ENCODE data around the gene ZBTB7A.

Gene ZBTB7A

DNA sequence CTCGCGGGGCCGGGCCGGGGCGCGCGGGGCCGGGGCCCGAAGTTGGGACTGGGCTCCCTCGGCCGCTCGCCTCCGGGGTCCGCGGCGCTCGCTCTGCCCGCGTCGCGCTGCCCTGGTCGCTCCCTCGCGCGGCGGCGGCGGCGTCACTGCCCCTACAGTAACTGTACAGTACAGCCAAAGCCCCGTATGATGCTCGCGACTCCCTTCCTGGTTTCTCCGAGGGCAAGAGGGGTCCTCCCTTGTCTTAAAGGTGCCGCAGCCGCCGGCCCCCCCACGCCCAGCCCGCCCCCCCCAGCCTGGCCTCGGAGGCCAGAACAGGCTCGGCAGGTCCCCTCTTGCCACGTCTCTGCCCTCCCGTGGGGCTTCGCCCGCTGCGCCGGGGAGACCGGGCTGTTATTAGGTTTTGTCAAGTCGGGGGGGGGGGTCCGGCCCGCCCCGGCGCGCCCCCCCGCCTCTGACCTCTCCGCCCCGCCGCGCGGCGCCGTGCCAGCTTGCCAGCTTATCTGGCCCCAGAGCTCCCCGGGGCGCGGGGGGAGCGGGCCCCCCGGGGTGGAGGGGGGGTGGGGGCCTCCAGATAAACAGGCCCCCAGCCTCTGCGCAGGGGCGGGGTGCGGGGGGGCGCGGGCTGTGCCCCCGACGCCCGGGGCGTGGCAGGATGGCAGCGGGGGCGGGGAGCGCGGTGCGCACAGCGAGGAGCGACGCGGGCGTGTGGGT lies at the start of gene ZBTB7A:
Gene ZBTB7A (minus strand): TSS at position 218 of the 714 bp plus-strand sequence. CDS start 11,667 bp downstream, outside the sequence.
- peak; percentile 84 for DNase-seq (ENCODE audit: low spot score)

DNA sequence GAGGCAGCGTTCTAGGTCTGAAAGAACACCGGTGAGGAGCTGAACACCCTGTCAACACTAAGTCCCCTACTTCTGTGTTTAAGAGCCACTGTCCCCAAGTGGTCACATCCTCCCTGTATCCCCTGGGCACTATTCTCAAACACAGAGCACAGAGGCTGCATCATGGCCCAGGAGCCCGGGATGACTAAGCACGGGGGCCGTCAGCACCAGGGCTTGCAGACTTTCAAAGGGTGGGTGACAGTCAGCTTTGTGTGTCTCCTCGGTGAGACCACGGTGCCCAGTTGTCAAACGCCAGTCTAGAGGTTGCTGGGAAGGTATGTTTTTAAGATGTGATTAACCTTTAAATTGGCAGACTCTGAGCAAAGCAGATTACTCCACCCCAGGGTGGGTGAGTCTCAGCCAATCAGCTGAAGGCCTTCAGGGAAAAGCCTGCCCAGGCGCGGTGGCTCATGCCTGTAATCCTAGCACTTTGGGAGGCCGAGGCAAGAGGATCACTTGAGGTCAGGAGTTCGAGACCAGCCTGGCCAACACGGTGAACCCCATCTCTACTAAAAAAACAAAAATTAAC lies 49.2 kb upstream of the ZBTB7A start:
- DNase-seq (ENCODE audit: low spot score), result no peak

DNA sequence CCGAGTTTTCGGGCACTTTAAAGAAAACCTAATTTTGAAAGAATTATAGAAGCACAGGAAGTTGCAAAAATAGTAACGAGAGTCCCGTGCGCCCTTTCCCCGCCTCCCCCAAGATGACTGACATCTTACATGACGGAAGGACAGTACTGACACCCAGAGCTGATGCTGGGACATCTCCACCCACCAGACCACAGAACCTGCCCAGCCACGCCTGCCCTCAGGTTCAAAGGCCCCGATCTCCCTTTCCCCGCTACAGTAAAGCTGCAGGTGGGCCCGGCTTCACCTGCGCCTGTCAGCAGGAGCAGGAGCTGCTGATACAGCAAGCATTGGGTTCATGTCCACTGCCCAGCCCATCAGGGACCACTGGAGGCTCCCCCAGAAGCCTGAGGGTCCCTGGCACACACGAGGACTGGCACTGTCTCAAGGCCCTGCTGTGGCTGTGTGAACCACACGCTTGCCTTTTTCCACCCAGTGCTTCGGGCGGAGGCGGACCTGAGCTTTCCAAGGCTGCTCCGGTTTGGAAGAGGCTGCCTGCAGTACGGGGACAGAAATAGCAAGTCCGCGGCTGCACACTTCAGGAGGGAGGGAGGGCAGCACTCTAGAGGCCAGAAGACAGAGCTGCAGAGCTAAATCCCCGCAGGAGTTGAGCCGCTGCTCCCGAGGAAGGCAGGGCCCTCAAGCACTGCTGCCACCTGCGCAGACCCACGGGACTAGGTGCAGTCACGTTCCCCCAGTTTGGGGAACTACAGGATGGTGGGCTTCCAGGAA lies 48.5 kb upstream of the ZBTB7A start:
- DNase-seq (ENCODE audit: low spot score), result peak; percentile 70

DNA sequence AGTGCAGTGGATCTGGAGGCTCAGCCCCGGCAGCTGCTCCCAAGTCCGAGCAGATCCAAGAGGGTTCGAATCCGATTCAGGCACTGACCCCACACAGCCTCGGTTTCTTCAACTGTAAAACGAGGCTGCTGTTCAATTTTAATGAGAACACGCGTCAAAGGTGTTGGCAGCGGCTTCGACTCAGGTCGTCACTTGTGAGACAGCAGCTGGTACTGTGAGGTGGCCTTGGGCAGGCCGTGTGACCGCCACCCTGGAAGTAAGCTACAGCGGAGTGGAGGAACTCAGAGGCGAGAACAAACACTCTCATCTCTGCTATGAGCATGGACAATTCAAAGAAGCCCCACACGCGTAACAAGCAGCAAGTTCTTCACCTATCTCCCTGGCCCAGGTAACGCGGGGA lies 47.5 kb upstream of the ZBTB7A start:
- no peak for DNase-seq (ENCODE audit: low spot score)

DNA sequence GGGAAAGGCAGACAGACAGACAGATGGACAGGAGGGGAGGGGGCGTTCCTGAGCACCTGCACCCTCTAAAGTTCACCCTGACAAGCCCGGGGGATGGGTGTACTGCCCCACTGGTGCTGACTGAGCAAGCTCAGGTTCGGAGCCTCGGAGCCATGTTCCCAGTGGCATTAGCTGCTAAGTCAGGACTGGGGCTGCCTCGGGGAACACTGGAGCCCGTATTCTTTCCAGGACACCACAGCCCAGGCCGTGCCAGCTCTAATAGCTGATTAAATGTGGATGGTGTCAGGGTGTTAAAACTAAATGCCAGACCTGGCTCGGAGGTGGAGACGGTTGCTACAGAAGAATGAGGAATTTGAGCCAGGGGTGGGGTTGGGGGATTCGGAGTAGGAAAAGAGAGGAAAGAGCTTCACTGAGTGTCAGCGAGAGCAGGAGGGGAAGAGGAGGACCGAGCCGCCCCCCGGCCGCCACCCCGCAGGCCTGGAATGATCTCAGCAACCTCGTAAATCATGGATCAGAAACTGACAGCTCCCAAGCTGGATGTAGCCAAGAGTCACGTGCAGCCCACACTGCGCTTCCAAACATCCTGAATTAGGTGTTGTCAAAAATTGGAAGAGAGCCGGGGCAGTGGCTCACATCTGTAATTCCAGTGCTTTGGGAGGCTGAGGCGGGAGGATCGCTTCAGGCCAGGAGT lies 46.8 kb upstream of the ZBTB7A start:
- DNase-seq (ENCODE audit: low spot score), result no peak

DNA sequence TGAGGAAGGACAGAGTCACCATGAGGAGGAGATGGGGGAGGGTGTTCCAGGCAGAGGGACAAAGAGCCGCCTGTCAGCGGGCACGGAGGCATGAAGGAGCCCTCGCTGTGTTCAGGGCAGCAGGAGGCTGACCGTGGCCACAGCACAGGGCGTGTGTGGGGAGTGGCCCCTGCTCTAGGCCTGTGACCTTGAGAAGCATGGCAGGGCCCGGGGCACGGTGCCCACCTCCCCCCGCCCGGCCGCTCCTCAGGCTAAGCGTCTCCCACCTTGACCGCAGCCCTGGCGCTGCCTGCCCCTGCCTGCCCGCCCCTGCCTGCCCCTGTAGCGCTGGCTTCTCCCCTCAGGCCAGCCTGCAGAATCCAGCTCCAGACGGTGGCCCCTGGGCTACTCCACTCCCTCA lies 45.7 kb upstream of the ZBTB7A start:
- DNase-seq (ENCODE audit: low spot score), result no peak

DNA sequence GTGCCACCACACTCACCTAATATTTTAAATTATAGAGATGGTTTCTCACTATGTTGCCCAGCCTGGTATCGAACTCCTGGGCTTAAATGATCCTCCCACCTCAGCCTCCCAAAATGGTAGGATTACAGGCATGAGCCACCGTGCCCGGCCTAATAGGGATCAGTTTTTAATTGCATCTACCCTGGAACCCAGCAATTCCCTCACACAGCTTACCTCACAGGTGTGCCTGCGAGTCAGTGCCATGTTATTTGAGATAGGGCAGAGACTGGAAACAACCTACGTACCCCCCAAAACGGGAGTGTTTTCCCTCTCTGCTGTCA lies 42.9 kb upstream of the ZBTB7A start:
- DNase-seq (ENCODE audit: low spot score), result no peak

DNA sequence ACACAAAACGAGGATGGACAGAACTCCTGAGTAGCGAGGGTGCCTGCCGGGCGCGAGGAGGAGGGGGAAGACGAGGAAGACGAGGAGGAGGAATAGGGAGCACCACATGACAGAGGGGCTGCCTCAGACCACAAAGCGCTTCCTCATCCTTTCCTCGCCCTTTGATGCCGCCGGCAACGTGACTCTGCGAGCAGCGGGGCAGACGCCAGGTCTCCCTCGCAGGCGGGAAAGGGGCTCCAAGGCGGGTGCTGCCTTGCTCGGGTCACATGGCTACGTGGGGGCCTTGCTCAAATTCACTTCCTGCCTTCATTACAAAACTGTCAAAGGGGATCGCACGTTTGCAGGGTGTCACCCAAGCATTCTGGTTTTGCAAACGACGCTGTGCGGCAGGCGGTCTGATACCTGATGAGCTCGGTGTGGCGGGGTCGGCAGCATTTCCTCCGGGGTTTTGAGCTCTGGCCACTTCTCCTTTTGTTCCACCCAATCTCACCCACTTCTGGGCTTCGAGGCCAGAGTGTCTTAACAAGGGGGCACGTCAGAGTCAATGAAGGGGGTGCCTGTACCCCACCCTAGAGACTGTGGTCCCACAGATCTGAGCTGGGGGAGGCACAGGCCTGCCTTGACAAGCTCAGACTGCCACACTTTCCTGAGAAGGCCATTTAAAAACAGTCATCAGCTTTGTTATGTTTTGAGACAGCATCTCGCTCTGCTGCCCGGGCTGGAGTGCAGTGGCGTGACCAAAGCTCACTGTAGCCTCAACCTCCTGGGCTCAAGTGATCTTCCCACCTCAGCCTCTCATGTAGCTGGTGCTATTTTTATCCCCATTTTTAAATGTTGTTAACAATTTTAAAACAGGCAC lies 42.3 kb upstream of the ZBTB7A start:
- peak; percentile 72 for DNase-seq (ENCODE audit: low spot score)

DNA sequence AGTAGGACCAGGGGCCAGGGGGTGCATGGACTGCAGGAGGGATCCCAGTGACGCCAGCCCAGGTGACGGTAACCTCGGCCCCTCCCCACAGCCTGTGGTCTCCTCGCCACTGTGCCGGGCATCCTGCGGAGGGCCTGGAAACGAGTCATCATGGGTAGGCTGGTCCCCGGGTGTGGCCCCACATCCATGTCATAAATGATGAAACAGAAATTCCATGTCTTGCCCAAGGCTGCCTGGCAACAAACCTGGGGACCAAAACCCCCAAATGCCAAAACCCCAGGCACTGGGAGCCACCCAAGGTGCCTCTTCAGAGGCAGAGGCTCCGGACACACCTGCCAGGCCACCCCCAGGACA lies 36.4 kb upstream of the ZBTB7A start:
- DNase-seq (ENCODE audit: low spot score), result no peak

DNA sequence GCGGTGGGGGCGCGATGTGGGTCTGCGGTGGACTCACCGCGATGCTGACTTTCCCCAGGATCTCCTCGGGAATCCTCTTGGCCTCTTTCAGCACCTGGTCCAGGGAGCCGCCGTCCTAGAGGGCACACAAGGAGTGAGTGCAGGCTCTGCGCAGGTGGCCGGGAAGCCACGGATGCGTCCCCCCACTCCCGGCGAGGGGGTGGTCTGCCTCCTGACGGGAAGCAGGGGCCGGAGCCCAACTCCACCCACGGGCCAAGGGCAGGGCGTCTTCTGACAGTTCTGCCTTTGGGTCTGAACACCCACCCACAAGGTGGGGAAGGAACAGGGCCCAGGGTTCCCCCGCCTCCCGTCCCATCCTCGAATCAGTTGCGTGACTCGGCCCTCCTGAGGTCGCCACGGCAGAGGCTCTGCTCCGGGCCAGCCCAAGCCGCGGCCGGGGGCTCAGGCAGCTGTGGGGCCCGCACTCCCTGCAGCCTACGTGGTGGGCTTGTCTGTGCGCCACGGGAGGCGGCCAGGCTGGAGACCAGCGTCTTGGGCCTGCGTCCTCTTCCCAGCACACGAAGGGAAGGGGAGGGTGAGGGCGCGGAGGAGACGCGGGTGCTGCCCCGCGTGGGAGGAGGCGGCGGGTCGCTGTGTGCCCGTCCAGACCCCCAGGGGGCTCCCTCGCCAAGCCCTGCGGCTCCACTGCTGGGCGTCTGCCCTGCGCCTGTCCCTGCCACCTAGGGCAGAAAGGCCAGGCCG lies 35.8 kb upstream of the ZBTB7A start:
- DNase-seq (ENCODE audit: low spot score), result no peak

DNA sequence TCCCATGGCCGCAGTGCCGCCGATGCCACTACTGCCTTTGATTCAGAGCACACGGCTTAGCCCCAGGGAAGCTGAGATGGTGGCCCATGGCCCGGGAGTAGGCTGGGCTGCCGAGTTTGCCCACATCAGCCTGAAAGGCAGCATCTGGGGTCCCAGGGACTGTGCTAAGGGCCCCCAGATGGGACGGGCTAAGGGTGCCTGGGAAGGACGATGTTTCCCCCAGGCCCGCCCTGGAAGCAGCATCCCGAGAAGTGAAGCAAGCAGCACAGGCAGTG lies 34.7 kb upstream of the ZBTB7A start:
- no peak for DNase-seq (ENCODE audit: low spot score)

DNA sequence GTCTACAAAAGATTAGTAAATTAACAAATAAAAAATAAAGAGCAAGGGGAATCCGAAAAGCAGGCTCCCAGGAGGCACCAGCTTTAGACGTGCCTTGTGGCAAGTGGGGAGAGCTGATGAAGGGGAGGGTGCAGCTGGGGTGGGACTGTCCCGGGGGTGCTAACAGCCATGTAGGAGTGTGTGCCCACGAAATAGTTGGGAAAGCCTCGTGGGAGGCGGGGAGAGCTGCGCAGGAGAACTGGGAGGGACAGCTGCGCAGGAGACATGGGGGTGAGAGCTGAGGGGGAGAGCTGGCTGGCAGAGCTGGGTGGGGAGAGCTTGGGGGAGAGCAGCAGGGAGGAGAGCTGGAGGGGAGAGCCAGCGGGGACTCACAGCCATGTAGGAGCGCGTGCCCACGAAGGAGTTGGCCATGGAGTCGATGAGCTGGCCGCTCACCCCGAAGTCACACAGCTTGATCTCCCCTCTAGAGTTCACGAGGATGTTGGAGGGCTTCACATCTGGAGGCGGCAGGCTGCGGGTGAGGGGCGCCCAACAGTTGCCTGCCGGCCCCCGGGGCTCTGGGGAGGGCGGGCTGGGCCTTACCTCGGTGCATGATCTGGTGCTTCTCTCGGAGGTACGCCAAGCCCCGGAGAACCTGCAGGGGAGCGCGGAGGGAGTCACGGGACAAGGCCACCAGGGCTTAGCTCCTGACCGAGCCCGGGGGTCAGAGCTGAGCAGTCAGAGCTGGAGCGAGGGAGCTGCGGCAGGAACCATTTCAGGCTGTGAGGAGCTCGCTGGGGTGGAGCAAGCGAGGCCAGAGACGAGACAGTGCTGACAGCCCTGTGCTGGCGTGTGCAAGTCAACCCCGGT lies 34.2 kb upstream of the ZBTB7A start:
- no peak for DNase-seq (ENCODE audit: low spot score)

DNA sequence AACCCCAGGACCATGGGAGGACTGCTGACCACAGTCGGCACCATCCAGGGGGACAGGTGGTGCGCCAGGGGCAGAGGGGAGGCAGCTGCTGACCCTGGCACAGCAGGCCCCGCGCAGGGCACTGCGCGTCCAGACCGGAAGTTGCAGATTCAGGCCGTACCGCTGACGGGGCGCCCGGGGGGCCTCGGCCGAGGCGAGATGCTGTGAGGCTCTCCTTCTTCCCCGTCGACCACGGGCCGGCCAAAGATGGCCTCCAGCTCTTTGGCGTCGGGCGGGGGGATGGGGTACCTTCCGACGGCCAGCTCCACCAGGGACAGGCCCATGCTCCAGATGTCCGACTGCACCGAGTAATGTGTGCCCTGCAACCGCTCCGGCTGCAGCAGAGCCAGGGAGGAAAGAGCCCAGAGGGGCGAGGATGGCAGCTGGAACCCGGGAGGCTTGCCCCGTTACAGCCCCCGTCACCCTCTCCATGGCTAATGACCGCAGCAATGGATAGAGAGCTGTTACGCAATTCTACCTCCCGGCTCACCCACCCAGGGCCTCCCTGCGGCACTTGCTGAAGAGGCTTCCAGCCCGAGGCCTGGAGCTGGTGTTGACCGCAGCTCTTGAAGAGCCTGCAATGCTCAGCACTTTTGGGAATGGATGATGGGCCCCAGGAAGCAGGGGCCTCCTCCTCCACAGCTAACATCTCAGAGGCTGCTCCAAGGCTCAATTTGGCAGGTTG lies 32.5 kb upstream of the ZBTB7A start:
- DNase-seq (ENCODE audit: low spot score), result no peak

DNA sequence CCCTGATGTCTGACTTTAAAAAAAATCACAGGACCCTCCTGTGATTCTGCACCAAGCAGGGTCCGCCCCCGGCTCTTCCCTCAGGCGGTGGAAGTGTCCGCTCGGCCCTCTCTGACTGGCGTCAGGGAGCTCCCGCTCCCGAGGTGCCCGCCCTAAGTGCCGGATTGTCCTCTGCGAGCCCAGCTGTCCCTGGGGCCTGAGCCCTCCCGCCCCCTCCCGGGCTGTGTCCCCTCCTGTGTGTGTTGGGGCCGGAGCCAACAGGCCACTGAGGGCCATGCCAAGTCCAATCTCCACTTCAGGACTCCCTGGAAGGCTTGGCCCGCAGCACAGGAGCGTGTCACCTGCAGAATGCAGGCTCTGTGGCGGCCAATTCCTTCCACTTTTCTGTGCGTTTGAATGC lies 31.8 kb upstream of the ZBTB7A start:
- DNase-seq (ENCODE audit: low spot score), result no peak

DNA sequence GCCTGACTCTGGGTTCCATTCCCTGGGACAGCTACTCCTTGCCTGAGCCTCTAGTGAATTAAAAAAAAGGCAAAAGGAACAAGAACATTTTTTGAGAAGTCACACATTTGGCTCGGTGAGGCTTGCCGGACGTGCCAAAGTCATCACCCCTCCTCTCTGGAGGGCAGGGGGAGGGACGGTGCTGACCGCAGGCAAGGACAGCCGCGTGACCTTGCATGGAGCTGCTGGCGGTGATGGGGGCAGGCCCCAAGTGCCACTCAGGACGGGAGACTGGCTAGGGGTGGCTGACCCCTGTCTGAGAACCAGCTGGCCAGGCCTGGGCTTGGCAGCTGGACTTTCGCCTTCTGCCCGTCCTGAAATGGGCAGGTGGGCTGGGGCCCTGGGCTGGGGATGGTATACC lies 30.8 kb upstream of the ZBTB7A start:
- no peak for DNase-seq (ENCODE audit: low spot score)

DNA sequence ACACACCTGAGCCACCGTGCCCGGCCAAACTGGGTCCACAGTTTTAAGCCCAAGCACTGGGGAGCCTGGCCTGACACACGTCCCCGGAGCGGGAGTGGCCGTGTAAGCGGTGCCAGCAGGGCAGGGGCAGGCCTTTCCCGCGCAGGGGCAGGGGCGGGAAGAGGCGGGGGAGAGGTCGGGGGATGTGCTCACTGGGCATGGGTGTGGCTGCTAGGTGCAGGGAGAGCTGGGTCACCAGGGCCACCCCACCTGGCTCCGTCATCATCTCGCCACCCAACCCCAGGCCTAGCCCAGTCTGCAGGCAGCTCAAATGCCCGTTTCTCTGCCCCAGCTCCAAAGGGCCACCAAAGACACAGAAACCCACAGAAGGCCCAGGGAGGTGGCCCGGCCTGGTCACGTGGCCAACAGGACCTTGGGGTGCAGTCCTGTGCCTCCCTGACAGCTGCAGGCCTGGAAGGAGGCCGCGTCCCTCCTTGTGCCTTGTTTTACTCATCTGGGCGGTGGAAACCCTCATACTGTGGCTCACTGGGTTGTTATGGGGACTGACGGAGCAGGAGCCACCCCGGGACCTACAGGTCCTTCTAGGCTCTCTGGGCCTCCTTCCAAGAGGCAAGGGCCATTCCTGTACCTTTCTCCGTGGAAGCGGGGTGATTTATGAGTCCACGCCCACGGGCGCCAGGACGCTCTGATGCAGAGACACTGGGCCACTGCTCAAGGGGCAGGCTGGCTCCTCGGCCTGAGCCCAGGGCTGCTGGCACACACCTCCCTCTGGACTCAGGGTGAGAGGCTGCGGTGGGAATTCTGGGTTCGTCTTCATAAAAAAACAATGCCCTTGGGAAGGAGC lies 29.6 kb upstream of the ZBTB7A start:
- no peak for DNase-seq (ENCODE audit: low spot score)

DNA sequence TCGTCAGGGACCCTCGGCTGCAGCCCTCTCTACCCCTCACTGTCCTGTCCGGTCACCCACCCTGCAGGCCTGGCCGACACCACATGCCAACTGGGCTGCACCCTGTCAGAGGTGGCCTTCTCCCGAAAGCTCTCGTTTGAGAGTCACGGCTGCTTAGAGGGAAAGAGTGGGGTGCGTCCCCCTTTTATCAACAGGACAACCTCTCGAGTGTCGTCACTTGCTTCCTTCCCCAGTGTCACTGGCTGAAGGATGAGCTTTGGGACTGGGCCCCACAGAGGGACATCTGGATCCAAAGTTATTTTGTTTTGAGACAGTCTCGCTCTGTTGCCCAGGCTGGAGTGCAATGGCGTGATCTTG lies 28.8 kb upstream of the ZBTB7A start:
- DNase-seq (ENCODE audit: low spot score), result no peak

DNA sequence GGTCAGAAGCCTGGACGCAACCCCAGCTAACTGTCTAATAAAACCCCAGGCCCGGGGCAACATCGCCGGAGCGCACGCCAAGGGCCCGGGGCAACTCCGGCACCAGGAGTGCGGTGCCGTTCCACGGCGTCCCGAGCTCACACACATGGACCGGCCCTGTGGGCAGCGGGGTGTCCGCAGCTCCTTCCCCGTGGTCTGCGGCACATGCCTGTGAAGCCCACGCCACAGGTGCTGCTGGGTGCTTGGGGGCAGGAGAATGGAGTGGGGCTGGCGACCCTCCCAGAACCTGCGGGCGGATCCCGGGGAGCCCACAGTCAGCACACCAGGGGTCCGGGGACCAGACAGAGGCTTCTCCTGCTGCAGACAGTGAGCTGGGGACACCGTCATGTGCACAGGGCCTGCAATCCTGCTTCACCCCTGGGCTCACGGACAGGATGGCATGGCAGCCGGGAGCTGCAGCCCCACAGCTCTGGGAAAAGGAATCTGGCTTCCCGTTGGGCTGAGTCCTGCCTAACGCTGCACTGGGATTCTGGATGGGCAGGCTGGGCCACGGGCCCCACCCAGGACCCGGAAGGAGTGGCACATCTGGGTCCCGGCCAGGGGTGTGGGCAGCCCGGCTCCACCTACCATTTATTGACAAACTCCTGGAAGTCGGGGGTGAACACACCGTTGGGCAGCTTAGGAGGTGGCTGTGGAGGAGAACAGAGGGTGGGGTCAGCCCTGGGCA lies 28.2 kb upstream of the ZBTB7A start:
- DNase-seq (ENCODE audit: low spot score), result no peak
